ENCODE data around the gene SHISA9.

Gene SHISA9

DNA sequence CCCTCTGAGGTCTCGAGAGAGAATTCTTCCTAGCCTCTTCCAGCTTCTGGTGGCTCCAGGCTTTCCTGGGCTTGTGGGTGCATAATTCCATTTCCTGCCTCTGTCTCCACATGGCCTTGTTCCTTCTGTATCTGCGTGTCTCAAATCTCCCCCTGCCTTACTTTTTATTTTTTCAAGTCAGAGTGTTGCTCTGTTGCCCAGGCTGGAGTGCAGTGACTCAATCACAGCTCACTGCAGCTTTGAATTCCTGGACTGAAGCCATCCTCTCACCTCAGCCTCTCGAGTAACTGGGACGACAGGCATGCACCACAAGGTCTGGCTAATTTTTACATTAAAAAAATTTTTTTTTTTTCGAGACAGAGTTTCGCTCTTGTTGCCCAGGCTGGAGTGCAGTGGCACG is 120.6 kb downstream of the SHISA9 start:
- DNase-seq (ENCODE audit: low read depth in 2 of 2), result no peak

DNA sequence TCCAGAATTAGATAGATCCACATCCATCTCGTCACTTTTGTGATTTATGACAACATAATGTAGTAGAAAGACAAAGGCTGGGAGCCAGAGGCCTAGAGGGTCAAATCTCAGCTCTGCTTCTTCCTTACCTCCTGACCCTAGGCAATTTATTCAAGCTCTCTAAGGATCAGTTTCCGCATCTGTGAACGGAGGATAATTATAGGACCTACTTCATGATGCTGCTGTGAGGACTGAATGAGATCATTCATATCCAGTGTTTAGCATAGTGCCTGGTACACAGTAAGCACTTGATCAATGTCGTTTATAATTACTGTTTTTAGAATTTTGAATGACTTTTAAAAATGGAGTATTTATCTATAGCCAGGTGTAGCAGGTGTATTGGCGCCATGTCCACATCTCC is 128.4 kb downstream of the SHISA9 start:
- DNase-seq (ENCODE audit: low read depth in 2 of 2), result no peak

DNA sequence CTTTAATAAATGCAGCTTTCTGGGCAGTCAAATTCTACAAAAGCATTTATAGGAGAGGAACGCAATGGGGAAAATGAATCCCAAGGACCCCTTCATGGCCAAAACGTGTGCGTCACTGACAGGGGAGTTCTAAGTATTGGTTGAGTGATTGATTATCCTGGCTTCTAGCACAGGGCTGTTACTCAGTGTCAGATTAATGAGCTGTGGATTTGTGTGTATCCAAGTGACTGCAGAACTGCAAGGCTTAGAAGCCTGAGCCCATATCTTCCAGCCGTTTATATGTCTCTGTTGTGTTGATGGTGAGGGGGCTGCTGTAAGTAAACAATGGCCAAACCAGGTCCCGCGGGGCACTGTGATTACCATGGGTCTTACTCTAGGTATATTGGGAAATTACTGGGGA is 129.4 kb downstream of the SHISA9 start:
- DNase-seq (ENCODE audit: low read depth in 2 of 2), result no peak

DNA sequence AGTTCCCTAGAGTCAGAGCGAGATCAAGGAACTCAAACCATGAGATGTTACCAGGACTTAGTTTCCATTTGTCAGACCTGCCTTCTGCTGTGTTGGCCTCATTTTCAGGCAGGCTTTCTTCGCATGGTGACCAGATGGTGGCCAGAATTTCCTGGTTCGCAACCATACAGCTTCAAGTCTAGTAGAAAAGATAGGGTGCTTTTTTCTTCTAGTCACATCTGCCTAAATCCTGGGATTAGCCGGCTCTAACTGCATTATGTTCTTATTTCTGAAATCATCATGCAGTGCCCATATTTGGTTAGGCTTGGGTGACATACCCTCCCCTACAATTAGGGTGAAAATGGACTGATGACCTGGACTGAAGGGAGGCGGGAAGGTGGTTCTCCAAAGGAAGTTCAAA is 131.5 kb downstream of the SHISA9 start:
- DNase-seq (ENCODE audit: low read depth in 2 of 2), result no peak

DNA sequence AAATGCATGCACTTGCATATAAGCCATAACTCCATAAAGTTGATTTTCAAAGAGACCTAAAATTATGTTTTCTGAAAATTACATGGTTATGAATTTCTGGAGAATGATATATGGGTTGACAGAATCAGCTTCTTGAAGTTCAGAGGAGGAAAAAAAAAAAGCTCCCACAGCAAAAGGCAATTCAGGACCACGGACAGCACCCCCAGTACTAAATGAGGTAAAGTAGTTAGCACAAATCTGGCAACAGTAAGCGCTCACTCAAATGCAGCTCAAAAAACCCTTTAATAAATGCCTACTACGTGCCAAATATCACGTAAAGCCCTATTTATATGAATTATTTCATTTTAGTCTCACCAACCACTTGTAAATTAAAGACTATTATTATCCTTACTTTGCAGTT is 135.2 kb downstream of the SHISA9 start:
- no peak for DNase-seq (ENCODE audit: low read depth in 2 of 2)

DNA sequence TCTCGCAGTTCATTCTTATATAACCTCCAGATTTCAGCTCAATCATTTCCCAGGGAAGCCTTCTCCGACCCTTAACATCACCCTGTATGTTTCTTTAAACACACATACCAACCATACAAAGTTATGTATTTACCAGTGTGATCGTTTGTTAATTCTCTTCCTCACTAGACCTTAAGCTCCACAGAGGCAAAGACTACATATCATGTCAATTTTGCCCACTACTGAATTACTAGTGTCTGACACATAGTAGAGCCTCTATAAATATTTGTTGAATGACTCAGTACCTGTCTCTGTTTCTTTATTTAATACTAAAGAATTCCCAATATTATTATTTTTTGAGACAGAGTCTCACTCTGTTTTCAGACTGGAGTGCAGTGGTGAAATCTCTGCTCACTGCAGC is 137.2 kb downstream of the SHISA9 start:
- no peak for DNase-seq (ENCODE audit: low read depth in 2 of 2)

DNA sequence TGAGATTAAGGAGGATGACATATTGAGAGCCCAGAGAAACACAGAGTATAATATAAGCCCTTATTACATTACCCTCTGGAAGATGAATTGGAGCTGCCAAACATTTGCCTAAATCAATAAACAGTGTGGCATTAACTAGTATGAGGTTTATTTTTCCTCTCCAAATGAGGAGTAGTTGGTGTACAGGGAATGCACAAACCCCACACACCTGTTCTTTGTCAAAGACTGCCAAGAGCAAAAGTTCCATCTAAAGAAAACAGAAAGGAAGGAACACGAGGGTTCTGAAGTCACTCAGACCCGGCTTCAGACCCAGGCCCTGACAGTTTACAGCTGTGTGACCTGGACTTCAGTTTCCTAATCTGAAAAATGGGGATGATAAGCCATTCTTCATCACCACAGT is 138.1 kb downstream of the SHISA9 start:
- no peak for DNase-seq (ENCODE audit: low read depth in 2 of 2)

DNA sequence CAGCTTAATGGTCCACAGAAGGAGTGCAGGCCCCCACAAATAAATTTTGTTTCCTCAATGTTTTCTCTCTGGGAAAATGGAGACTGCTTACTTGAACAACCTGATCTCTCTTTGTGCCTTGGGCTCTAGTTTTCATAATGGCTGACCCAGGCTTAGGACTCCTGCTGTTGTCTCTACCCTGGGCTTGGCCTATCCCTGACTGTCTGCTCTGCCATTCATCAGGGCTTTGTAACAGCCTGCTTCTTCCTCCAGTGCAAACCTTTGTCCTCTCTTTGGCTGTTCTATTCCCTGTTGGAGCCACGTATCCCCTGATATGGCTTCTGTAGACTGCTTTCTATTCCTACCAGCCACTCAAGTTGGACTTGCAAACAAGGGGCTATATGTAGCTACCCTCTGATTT is 139.8 kb downstream of the SHISA9 start:
- DNase-seq (ENCODE audit: low read depth in 2 of 2), result no peak

DNA sequence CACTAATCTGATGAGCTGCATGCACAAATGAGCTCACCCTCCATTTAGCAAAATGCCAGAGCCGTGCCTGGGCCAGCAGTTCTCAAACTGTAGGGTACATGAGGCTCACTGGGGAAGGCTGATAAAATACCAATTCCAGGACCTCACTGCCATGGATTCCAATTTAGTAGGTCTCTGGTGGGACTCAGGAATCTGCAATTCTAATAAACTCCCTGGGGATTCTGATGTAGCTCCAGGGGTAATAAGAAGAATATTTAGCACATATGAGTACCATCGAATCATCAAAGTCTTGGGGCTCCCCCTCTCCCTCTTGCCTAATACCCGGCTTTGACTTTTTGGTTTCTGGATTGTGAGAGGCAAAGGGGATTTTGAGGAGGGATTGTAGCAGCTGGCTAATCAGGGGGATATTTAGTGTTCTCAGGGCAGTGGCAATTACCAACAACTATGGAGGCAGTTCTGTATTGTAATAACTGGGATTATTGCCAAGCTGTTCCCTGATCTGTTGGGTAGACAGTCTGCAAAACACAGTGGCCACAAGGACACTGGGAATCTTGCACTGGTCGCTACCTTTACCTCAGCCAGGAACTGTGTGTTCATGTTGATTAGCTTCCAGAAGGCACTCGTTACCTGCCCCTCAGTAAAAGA is 140.4 kb downstream of the SHISA9 start:
- DNase-seq (ENCODE audit: low read depth in 2 of 2), result no peak

DNA sequence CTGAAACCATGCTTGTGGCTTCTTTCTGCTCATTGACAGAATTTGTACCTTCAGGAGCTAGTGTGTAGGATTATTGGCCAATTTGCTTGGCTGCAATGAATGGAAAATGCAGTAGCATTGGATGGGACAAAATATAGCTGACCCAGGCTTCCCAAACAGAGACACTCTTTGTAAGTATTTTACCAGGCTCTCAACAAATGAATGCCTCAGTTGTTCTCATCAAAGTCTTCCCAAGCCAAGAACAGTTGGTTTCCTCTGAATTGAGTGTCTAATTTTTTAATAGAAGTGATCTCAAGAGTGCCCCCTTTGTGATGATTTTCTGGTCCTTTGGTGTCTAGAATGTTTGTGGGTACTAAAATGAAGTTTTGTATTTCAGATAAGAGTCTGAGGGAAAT is 140.9 kb downstream of the SHISA9 start:
- DNase-seq (ENCODE audit: low read depth in 2 of 2), result no peak

DNA sequence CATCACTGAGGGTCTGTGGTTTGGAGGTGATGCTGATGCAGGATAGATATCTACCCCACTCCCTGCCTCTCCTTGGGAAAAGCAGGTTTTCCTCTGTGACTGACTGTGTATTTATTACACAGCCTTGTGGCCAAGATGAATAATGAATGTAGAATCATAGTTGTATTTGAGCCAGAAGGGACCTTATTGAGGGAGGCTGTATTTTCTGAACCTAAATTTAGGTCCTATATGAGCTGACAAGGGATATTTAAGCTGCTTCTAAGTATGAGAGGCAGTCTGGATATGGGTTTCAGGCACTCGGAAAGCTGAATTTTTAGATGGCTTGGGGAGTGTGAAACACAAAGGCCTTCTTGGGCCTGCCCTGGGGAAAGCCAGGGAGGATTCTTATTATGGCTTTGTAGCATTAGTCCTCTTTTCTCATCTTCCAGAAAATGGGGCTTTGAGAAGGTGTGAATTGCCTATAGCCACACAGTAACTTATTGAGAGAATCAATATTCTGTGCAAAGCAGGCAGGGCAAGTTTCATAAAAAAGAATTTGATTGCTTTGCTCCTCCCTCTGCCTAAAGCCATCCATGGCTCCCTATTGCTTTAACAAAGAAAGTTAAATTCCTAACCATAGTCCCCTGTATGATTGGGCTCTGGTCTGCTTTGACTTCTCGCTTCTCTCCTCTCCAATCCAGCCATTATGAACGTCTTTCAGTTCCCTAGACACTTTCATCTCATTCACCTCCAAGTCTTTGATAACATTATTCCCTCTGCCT is 144.8 kb downstream of the SHISA9 start:
- DNase-seq (ENCODE audit: low read depth in 2 of 2), result no peak

DNA sequence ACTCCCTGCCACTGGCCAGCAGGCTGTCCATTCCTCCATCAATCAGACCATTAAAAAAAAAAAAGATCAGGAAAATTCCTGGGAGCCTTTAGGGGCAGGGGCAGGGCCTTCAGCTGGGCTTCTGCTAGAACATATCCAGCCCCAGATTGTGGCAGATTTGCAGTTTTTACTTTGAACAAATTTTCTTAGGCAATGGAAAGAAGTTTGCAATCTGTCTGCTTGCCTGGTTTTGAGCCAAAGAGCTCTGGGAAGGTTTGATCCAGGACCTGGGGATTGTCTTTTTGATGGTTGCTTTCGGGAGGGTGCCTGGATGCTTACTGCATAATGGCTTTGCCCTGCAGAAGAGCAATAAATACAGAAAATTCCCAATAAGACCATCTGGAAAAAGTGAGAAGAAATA is 145.9 kb downstream of the SHISA9 start:
- DNase-seq (ENCODE audit: low read depth in 2 of 2), result no peak

DNA sequence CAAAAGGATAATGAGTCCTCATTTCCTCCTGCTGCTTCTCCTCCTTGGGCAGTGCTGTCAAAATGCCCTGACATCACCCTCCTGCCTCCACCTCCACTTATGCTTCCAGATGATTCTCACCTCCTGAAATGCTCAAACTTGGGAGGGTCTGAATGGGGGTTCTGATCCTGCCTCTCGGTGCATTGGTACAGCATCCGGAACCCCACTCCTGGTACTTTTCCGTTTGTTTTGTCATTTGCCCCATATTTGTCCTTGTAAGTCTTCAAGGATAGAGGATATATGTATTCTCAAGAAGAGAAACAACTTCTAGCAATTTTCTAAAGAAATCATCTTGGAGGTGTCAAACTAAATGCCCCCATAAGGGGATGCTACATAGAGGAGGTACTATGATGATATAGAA is 148.3 kb downstream of the SHISA9 start:
- DNase-seq (ENCODE audit: low read depth in 2 of 2), result no peak

DNA sequence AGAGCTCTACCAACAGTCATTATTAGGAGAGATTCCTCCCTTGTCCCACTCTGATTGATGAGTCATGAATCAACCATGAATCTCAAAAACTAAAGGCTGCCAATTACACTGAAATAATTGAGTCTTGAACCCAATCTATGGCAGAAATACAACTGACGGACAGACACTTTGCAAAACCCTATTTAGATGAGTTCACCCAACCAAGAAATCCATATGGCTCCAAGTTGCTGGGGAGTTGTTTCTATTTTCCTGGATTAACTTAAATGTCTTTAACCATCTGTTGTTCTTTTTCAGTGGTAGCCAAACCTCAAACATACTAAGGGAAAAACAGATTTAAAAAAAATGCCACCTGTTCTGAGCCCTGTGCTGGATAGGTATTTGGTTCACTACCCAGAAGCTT is 151.0 kb downstream of the SHISA9 start:
- DNase-seq (ENCODE audit: low read depth in 2 of 2), result no peak

DNA sequence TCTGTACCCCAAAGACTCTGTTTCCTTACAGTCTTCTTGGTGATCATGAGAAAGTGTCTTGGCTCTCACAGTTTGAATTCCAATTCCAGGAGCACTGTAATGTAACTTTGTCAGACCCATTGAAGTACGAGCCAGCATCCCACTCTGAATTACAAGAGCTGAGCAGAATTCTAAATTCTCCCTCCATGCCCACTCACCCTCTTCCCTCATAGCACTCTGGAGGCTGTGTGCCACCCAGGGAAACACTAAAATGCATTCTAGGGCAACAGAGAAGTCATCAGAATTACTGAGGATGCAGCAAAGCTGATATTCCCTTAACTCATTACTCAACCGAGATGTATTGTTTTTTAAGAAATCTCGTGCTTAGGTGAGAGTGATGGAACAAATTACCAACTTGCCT is 154.1 kb downstream of the SHISA9 start:
- no peak for DNase-seq (ENCODE audit: low read depth in 2 of 2)

DNA sequence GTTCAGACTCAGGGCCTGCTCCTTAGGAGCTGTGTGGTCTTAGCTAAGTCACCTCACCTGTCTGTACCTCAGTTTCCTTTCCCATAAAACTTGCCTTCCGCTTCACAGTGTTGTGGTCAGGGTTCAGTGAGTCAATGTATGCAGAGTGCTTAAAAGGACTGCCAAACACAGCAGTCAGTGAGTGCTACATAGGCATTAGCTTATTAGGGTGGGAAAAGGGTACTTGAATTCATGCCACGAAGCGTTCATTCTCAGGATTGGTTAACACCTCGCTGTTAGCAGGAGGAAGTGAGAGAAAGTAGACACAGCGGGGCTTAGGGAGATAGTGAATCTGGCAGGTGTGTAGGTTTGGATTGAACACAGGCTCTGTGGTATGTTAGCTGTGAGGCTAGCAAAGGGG is 155.2 kb downstream of the SHISA9 start:
- no peak for DNase-seq (ENCODE audit: low read depth in 2 of 2)

DNA sequence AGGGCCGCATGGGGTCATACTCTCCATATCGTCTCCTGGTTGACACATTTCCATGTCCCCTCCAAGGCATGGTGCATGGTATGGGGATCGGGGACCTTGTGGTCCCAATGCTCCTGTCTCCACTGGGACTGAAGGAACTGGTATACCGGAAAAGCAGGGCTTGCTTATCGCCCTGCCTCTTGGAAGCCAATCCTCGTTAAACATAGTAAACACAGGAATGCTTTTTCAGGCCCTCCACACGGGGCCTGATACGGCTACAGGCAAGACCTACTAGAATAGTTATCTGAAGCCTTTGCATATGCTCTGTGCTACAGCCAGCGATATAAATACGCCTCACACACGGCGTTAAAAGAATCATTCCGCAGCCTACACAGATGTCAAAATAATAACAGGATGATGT is 159.5 kb downstream of the SHISA9 start:
- DNase-seq (ENCODE audit: low read depth in 2 of 2), result no peak

DNA sequence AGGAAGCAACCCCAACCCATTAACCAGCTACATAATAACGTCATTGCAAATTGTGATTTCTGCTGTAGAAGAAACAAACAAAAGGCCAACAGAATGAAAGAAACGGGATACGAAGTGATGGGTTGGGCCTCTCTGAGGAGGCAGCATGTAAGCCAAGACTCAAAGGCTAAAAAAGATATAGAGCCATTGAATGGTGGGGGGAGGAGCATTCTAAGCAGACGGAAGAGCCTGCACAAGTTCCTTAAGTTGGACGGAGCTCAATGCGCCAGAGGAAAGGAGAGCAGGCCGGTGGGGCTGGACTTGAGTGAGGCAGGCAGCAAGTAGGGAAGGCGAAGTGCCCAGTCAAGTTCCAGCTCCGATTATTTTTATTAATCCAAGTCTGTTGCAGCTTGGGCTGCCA is 160.3 kb downstream of the SHISA9 start:
- DNase-seq (ENCODE audit: low read depth in 2 of 2), result no peak

DNA sequence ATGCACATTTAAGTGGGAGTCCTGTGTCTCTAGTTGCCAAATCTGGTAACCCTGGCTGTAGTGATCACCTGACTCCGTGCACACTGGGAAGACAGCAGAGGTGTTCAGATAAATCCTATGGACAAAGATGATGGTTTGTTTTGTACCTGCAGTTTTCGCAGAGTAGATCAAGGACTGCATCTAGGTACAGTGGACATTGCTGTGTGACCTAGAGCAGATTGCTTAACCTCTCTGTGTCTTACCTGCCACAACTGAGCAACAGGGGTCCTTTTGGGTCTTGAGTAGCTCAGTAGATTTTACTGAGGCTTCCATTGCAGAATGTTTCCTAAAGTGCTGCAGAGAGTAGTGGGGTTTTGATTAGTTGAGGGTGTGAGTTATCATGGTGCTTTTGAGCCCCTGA is 160.8 kb downstream of the SHISA9 start:
- DNase-seq (ENCODE audit: low read depth in 2 of 2), result no peak

DNA sequence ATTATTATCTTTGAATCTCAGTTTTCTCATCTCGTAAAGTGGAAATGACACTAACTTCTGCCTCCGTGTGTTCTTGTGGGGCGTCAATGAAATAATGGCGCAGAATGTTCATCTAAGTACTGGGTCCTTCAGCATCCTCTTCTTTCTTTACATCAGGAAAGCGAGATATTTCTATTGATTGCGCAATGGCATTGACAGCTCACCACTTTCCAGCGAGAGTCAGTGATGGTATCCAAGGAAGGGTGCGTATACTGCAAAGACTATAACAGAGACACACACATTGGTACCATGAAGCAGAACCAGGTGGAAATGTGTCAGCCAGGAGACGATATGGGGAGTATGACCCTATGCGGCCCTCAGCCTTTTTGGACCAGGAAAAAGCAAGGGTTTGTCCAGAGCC is 162.1 kb downstream of the SHISA9 start:
- DNase-seq (ENCODE audit: low read depth in 2 of 2), result no peak

DNA sequence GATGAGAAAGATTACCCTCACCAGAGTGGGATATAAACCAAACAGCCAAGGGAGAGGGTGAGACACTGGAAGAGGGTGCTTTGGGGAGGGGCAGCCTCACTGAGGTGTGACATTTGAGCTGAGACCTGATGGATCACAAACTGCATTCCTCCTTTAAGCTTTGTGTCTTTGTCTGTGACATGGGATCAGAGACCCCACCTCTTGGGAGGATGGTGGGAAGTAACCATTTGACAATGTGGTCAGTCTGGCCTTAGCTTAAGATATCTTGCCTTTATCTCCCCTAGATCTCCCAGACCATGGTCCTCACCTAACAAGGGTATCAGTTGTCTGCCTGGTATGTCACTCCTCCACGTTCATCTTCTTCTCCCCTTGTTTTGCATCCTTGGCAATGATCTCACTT is 163.4 kb downstream of the SHISA9 start:
- DNase-seq (ENCODE audit: low read depth in 2 of 2), result no peak

DNA sequence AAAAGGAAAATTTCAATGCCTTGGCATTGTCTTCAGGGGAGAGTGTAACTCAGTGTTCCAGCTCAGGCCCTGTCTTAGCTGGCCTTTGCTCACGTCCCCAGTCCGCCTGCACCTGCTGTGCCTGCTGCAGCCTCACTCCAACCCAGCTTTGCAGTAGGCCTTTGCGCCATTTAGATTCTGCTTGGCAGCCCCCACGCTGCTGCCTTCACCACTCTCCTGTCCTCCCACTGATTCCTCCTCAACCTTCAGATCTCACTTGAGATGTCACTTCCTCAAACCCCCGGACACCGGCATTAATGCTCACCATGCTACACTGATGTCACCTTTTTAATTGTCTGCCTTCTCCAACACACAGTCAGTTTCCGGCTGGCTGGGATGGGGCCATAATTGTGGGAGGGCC is 166.2 kb downstream of the SHISA9 start:
- DNase-seq (ENCODE audit: low read depth in 2 of 2), result no peak

DNA sequence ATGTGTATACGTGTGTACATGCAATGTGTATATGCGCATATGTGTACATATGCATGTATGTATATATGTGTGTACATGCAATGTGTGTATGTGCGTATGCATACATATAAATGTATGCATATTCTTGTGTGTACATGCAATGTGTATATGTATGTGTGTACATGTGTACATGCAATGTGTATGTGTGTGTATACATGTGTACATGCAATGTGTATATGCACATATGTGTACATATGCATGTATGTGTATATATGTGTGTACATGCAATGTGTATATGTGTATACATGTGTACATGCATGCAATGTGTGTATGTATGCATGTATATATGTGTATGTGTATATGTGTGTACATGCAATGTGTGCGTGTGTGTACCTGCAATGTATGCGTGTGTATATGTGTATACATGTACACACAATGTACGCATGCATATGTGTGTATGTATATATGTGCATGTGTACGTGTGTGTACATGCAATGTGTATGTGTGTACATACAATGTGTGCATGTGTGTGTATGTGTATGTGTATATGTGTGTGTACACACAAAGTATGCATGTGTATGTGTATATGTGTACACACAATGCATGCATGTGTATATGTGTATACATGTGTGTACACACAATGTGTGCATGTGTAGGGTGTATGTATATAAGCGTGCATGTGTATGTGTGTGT is 167.7 kb downstream of the SHISA9 start:
- no peak for DNase-seq (ENCODE audit: low read depth in 2 of 2)
